GM12864 (cell line): ENCODE data around the gene CISTR.
A peak's percentile ranks its signal among the peaks of the same experiment; 100 is the strongest.
"Not testable (repeated sequence)": the region's sequence is repeated elsewhere in the genome, so short reads cannot be mapped to it uniquely, and the experiment has no call there.

Source experiments
- DNase-seq: peaks from one replicate; pipeline ENCODE4 v3.0.0-alpha.2; 2011; ENCODE audit warnings: low read depth
- H3K4me3 ChIP-seq: 2 replicates; pipeline ENCODE4 v1.5.1; 2011; ENCODE audit warnings: mild to moderate bottlenecking, low read depth, low read length, control low read depth
- CTCF ChIP-seq: IDR thresholded peaks from 2 replicates; pipeline ENCODE4 v1.5.1; 2011; ENCODE audit warnings: low read depth, mild to moderate bottlenecking, moderate library complexity, low read length, control low read depth, inconsistent platforms; ENCODE audit errors: missing control alignments

Gene CISTR

DNA sequence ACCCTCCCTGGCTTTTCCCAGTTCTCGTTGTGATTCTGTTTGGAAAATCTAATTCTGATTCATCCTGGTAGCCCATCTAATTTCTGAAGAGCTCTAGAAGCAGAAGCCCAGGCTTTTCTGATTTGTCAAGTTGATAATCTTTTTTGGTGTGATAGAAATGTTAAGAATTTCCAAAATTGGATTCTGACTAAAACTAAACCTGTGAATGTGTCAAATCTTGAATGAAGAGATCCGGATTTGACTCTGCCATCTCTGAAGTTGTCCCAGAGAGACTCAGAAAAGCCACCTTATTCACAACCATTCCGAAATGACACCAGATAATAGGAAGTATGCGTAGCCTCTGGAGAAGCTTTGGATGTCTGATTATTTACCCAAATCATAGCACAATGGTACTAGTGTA, 12.8 kb upstream of the CISTR start:
- H3K4me3 ChIP-seq: no peak overlapping the region
- no peak for DNase-seq
- no peak for TF ChIP-seq CTCF

- not testable (repeated sequence) for DNase-seq, H3K4me3 ChIP-seq
These were observed 11.0 kb upstream of the CISTR start for GRCh38 chr12:53762793-53763192.

DNA sequence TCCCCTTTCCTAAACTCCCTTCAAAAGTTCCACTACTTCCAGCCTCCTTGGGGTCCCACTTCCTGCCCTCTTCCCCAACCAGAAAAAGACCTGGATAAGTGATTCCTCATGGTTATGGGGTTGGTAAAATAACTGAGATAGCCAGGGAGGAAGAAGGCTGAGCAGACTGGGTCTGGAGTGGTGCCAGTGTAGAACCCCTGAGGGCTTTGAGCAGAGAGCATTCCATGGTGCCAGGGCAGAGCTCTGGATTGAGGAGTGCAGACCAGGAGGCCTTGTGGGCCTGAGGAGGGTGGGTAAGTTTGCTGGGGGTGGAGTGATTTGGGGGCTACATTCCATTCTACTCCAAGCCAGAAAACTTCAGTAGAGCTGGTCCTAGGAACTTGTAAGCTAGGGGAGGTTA, 9.5 kb upstream of the CISTR start:
- TF ChIP-seq CTCF: no peak
- no peak for DNase-seq
- no peak overlapping the region for H3K4me3 ChIP-seq

DNA sequence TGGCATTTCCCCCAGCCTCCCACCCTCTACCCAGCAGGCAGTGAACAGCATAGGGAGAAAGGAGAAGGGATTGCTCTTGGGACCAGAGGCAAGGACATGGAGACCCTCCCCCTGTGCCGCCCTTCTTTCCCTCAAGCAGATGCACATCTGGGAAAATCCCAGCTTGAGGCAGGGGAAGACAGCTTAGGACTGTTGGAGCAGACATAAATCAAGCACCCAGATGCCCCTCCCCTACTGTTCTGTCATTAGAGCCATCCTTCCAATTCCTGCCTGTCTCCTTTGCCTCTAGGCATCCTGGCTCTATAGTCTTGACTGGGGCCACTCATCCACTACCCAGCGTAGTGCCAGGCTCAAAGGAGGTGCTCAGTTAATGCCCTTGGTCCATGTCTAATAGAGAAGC, 7.5 kb upstream of the CISTR start:
- TF ChIP-seq CTCF: no peak
- H3K4me3 ChIP-seq: no peak overlapping the region
- no peak for DNase-seq

- no peak overlapping the region for H3K4me3 ChIP-seq
- no peak for TF ChIP-seq CTCF
- no peak for DNase-seq
These were observed 6.9 kb upstream of the CISTR start for GRCh38 chr12:53758730-53759103.

DNA sequence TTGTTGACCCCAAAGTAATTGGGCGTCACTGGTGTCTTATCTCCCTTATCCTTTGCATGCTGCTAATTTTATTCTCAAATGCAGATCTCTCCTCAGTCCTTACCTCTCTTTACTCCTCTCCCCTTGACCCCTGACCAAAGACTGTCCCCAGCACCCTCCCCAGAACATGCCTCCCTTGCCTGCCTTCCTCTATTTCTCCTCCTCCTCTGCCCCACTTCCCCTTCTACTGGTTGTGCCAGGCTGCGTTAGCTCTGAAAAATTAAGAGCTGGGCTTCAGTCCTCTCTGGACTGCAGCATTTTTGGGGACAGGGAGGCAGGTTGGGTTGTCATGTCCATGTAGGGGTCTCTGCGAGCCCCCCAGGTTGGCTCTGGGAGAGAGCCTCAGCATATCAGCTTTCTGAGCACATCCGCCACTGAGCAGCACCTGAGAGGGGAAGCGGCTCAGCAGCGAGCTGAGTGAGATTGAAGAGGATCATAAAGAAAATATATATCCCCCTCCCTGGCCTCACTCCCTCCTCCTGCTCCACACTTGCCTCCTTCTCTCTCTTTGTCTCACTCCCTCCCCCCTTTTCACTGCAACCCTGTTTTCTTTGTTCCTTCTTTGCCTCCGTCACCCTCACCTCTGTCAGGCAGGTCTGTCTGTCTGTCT, 6.4 kb upstream of the CISTR start:
- no peak for TF ChIP-seq CTCF
- no peak for DNase-seq
- H3K4me3 ChIP-seq: no peak overlapping the region

DNA sequence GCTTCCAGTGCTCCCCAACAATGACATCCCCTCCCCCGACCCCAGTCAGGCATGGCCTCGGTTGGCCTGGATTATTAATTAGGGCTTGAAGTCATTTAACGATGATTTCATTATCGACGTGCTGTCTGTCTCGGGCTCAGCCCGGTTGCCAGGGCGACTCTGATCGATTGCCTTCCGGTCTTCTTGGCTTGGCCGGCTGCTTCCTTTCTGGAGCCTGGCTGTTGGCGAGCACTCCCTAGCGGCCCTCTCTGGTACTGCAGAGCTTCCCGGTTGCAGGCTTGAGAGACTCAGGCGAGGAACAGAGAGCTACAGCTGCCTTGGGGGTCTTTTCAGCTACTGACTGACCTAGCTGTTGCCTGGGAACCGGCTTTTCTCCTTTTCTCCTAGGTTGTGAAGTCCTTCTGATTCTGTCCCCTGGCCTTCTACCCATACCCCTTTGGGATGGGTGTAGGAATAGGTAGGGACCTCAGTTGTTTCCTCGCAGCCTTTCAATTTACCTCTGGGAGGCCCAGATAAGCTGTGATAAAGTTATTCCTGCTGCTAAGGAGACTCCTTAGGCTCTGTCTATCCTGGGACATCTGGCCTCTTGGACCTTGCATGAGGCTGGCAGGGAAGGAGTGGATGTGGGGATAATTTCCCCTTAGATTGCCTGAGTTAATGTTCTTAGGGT, 5.5 kb upstream of the CISTR start:
- peak; percentile 72 for DNase-seq
- H3K4me3 ChIP-seq: peak overlapping the region; percentile 22
- TF ChIP-seq CTCF: peak; percentile 98
